ENCODE measurements around the gene C19orf47.

GRCh38 chr19:40286235-40286970 is 61.8 kb downstream of the C19orf47 start:
- no peak for TF ChIP-seq CTCF (IDR thresholded peaks at IDR 0.05)
- no peak for TF ChIP-seq EZH2 (IDR thresholded peaks at IDR 0.05)
- TF ChIP-seq EZH2phosphoT487 (IDR thresholded peaks at IDR 0.05), result no peak

Measured in neural progenitor cell (in vitro differentiated cells).